ENCODE results near the gene KIF4B.
"Not testable (repeated sequence)": the region's sequence is repeated elsewhere in the genome, so short reads cannot be mapped to it uniquely, and the experiment has no call there.

Gene KIF4B, protein sequence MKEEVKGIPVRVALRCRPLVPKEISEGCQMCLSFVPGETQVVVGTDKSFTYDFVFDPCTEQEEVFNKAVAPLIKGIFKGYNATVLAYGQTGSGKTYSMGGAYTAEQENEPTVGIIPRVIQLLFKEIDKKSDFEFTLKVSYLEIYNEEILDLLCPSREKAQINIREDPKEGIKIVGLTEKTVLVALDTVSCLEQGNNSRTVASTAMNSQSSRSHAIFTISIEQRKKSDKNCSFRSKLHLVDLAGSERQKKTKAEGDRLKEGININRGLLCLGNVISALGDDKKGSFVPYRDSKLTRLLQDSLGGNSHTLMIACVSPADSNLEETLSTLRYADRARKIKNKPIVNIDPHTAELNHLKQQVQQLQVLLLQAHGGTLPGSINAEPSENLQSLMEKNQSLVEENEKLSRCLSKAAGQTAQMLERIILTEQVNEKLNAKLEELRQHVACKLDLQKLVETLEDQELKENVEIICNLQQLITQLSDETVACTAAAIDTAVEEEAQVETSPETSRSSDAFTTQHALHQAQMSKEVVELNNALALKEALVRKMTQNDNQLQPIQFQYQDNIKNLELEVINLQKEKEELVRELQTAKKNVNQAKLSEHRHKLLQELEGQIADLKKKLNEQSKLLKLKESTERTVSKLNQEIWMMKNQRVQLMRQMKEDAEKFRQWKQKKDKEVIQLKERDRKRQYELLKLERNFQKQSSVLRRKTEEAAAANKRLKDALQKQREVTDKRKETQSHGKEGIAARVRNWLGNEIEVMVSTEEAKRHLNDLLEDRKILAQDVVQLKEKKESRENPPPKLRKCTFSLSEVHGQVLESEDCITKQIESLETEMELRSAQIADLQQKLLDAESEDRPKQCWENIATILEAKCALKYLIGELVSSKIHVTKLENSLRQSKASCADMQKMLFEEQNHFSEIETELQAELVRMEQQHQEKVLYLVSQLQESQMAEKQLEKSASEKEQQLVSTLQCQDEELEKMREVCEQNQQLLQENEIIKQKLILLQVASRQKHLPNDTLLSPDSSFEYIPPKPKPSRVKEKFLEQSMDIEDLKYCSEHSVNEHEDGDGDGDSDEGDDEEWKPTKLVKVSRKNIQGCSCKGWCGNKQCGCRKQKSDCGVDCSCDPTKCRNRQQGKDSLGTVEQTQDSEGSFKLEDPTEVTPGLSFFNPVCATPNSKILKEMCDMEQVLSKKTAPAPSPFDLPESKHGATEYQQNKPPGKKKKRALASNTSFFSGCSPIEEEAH

DNA sequence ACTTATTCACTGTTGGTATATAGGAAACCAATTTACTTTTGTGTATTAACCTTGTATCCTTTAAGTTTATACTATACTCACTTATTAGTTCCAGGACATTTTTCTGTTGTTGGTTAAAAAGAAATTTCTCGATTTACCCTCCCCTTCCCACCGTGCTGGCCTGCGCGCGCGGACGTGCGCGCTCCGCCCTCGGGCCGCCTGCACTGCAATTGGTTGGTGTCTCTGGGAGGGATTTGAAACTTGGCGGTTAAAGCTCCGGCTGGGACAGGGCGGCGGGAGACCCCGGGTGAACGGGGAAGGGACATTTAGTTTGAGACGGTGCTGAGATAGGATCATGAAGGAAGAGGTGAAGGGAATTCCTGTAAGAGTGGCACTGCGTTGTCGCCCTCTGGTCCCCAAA lies at the start of gene KIF4B:
KIF4B (plus strand) TSS at position 230 of the 400 bp plus-strand sequence; CDS start at position 335, 105 bp downstream.
- DNase-seq (ENCODE audit: low read depth) = no peak

DNA sequence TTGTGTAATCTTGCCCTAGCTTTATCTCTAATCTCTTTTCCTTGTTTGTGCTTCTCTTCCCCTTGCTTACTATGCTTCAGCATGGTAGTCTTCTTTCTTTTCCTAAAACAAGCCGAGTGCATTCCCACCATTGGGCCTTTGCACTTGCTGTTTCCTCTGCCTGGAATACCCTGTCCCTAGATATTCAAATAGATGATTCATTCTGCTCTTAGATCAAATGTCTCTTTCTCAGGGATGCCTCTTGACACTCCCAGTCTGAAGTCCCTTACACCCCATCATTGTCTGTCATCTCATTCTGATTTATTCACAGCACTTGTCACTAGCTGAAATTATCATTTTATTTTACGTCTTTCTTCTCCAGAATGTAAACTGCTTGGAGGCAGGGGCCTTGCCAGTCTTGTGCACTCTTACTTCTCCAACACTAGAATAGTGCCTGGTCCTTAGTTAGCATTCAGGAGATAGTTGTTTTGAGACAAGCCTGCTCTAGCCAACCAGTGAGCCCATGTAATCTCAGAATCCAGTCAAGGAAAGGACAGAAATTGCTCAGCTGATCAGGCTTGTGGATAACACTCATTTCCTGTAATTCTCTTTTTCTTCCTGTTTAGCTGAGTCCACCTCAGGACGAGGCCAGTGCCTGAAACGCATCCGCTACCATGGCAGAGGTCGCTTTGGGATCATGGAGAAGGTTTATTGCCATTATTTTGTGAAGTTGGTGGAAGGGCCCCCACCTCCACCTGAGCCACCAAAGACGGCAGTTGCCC lies 47.3 kb upstream of the KIF4B start:
- no peak for DNase-seq (ENCODE audit: low read depth)

DNA sequence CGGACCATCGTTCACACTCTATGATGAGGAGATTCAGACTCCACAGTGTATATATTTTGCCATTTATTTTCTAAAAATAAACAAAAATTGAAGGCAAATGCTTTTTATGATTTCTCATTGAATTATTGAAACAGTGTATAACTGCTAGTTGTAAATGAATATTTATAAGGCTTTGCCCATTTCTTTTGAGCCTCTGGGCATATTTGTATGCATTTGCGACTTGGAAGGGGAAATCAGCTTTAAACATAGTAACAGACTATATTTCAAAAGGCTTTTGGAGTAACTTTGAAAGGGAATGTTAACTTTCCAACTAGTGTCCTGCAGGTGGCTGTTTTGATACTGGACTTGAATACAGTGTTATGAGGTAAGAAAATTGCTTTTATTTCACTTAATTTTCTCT lies 46.7 kb upstream of the KIF4B start:
- DNase-seq (ENCODE audit: low read depth) = no peak

DNA sequence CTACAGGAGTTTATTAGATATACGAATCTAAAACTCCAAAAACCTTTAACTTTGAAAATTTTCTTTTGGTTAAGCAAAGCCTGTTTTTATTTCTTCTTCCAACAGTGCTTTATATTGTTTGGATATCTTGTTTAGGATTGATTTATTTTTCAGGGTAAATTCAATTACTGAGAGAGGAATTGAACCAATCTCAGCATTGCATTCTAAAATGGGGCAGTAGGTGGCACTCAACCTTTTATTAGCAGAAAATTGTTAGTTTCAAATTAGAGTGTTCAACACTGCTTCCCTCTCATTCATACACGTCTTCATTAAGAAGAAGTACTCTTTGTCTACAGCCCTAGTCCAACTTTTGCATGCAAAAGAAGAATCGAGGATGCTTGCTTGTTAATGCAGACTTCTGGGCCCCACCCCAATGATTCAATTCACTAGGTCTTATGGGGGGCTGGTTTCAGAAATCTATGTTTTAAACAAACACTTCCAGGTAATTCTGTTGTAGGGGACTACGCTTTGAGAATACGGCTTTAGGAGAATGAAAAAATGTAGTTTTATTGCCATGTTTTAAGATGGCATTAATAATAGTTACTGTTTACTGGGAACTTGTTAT lies 46.0 kb upstream of the KIF4B start:
- no peak for DNase-seq (ENCODE audit: low read depth)

DNA sequence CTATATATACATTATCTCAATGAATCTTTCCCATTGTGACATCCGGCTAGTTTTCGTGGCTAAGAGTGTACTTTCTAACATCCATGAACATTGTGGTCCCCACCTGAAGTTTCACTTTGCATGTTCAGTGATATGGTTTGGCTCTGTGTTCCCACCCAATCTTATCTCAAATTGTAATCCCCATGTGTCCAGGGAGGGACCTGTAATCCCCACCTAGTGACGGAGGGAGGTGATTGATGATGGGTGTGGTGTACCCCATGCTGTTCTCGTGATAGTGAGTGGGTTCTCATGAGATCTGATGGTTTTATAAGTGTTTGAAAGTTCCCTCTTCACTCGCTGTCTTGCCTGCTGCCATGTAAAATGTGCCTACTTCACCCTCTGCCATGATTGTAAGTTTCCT lies 44.6 kb upstream of the KIF4B start:
- DNase-seq (ENCODE audit: low read depth) = no peak

DNA sequence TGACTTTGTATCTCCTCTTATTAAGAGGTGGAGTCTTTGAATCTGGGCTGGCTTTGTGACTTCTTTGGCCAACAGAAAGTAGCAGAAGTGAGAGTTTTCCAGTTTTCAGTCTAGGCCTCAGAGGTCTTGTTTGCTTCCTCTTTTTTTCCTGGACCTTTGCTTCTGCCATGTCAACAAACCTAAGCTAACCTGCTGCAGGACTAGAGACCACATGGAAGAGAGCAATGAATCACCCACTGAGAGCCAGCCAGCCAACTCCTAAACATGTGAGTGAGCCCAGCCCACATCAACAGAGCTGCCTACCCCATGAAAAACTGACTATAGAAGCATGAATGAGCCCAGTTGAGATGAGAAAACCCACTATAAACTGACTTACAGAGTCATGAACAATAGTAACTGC lies 42.8 kb upstream of the KIF4B start:
- no peak for DNase-seq (ENCODE audit: low read depth)

DNA sequence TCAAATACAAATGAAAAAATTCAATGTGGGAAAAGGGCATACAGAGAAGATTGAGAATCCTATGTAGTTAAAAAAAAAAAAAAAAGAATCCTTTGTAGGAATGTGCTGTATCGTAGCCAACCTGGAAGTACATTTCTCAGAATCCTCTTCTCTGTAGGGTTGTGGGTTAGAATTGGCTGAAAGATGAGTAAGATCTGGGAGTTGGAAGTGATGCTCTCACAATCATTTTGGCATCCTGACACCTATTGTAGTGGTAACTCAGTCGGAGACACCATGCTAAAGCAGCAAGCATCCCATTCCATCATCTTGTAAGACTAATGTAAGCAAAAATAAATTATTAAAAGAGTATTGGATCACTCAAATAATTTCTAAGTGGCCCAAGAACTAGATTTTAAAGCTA lies 42.1 kb upstream of the KIF4B start:
- DNase-seq (ENCODE audit: low read depth) = no peak

DNA sequence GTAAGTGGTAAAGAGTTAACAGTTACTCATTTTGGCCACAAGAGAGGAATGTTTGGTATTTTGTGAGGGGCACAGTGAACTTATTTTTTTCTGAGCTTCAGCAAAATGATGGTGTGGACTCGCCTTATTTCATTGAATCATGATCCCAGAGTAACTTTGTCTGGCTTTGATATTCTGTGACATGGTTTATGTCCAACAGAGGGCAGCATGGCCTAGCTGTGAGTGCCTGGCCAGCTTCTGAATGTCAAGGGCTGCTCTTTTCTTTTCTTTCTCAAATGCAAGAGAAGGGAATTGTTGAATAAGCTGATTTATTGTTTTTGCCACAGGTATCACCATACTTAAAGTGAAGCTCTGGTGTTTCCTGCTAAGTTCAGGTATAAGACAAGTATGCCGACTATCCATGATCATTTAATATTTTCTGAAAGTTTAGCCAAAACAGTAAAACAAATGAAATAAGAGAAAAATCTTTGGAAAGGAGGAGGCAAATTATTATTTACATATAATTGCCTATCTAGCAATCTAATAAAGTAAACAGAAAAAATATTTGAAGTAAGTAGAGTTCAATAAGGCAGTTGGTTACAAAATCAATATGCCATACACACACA lies 41.0 kb upstream of the KIF4B start:
- no peak for DNase-seq (ENCODE audit: low read depth)

DNA sequence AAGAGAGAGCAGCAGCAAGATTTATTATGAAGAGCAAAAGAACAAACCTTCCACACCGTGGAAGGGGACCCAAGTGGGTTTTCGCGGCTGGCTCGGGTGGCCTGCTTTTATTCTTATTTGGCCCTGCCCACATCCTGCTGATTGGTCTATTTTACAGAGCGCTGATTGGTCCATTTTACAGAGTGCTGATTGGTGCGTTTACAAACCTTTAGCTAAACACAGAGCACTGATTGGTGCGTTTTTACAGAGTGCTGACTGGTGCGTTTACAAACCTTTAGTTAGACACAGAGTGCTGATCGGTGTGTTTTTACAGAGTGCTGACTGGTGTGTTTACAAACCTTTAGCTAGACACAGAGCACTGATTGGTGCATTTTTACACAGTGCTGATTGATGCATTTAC lies 37.5 kb upstream of the KIF4B start:
- DNase-seq (ENCODE audit: low read depth) = not testable (repeated sequence)

DNA sequence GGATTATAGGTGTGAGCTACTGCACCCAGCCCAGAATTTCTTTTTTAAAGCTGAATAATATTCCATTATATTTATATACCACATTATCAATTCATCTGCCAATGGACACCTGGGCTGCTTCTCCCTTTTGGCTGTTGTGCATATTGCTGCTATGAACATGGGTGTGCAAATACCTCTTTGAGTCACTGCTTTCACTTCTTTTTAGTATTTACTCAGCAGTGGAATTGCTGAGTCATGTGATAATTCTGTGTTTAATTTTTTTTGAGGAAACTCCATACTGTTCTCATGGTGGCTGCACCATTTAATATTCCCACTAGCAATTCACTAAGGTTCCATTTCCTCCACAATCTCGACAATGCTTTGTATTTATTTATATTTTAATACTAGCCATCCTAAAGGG lies 36.1 kb upstream of the KIF4B start:
- no peak for DNase-seq (ENCODE audit: low read depth)

DNA sequence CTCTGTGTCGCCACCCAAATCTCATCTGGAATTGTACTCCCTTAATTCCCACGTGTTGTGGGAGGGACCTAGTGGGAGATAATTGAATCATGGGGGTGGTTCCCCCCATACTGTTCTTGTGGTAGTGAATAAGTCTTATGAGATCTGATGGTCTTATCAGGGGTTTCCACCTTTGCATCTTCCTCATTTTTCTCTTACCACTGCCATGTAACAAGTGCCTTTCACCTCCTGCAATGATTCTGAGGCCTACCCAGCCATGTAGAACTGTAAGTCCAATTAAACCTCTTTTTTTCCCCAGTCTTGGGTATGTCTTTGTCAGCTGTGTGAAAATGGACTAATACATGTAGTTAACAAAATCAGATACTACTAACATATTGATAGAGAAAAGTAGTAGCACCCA lies 35.3 kb upstream of the KIF4B start:
- DNase-seq (ENCODE audit: low read depth) = not testable (repeated sequence)

DNA sequence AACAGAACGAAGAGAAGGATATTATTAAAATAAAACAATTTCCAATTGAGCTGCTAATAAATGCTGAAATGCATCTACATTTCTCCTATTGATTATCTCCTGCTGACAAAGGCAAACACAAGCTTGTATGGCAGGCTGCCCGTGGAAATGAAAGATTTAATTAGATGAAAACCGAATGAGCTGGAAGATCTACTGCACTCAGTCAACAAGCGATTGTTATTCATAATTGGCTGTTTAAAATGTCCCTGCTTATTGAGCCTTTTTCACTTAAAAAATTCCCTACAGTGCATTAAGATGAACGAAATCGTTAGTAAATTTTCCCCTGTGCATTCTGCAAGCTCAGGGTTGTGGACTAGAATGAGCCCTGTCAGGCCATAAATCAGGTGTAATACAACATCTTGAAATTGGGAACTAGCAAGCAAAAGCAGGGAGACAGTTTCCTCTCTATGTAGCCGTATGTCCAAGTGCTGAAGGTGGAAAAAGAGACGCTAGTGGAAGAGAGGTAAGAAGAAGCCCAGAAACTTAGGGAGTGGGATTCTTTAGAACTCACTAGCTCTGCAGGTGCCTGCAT lies 28.5 kb upstream of the KIF4B start:
- DNase-seq (ENCODE audit: low read depth) = no peak

DNA sequence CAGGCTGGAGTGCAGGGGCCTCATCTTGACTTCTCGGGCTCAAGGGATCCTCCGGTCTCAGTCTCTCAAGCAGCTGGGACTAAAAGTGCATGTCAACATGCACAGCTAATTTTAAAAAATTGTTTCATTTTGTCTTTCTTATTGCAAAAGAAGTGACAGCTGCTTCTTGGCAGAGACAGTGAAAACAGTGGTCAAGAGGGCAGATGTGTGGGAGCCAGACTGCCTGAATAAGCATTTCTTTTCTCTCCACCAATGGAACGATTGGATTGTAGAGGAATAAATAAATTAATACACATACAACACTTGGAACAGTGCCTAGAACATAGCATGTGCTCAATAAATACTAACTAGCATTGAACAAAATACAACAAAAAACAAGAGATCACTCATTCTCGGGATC lies 27.4 kb upstream of the KIF4B start:
- no peak for DNase-seq (ENCODE audit: low read depth)

DNA sequence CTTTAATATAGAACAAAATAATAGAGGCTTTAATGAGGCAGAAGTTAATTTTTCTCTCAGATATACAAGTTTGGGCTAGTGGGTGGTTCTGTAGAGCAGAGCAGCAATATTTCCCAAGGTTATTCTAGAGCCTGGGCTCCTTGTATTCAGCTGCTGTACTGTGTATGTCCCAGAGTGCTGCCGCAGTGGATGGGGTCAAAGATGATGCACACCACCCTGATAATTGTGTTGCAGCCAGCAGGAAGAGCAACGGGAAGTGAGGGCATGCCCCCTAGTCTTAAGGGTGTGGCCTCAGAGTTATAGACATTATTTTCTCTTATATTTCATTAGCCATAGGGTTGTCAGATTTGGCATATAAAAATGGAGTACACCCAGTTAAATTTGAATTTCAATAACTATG lies 23.9 kb upstream of the KIF4B start:
- no peak for DNase-seq (ENCODE audit: low read depth)

DNA sequence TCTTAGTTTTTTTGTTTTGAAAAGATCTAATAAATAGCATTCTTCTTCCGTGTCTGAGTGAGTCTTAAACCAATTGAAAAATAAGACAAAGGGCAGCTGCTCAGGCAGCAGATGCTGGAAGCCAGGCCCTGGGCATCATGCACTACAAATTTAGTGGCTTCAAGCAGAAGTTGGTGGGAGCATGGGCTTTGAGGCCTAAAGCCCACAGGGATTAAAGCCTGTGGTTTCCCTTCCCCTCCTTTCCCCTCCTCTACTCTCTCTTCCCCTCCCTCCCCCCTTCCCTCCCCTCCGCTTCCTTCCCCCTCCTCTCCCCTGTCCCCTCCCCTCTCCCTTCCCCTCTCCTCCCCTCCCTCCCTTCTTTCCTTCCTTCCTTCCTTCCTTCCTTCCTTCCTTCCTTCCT lies 20.1 kb upstream of the KIF4B start:
- DNase-seq (ENCODE audit: low read depth) = no peak

DNA sequence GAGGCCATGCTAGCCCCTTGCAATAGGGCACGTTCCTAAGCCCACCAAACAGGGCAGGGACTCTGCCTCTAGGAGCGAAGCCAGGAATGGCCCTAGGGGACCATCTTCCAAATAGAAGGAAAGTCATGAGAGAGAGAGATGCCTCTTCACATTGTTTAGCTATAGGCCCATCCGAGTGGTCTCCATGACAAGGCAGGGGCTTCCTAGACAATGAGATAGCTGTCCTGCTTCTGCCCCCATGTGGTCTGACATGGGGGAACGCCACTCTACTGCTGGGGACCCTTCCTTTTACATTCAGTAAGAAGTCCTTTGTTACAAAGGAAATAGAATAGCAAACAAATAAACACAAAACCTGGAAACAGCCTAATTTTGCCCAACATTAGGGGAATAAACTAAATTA lies 17.9 kb upstream of the KIF4B start:
- no peak for DNase-seq (ENCODE audit: low read depth)

DNA sequence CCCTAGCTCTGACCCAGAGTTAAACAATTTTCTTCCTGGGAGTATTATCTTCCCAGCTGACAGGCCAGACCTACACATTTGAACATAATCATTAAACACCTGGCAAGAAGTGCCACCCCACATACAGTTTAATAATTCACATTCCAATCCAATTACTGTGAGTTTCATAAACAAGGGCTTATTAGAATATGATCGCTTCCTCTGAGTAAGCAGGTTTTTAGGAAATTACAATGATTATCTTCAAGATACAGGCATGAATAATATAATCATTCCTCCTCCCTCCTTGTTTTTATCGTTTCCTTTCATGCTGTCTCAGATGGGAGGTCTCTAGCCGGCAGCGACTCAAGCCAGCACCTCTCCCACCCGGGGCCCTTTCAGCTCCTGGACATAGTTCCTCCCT lies 15.8 kb upstream of the KIF4B start:
- DNase-seq (ENCODE audit: low read depth) = no peak

DNA sequence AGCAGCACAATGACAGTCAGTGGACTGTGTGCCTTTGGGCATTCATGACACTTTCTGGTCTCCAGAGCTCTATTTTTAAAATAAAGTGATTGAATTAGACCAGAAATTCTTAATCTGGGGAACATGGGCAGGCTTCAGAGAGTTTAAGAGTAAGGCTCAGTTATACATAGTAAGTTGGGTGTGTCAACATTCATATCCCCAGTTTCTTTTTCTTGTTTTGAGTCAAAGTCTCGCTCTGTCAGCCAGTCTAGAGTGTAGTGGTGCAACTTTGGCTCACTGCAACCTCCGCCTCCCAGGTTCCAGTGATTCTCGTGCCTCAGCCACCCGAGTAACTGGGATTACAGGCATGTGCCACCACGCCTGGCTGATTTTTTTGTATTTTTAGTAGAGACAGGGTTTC lies 13.7 kb upstream of the KIF4B start:
- DNase-seq (ENCODE audit: low read depth) = no peak

DNA sequence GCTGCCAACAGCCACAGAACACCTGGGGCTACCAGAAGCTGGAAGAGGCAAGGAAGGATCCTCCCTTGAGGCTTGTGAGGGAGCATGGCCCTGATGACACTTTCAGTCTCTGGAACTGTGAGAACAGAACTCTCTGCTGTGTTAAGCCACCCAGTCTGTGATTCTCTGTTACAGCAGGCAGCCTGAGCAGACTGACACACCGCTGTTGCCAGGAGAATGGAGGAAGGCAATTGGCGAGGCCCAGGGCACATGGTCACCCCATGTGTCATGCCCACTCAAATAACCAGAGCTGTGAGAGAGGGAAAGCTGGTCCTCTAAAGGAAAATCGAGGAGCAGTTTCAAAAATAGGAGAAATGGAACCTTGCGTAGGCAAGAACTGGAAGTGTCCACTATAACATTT lies 12.0 kb upstream of the KIF4B start:
- DNase-seq (ENCODE audit: low read depth) = no peak

DNA sequence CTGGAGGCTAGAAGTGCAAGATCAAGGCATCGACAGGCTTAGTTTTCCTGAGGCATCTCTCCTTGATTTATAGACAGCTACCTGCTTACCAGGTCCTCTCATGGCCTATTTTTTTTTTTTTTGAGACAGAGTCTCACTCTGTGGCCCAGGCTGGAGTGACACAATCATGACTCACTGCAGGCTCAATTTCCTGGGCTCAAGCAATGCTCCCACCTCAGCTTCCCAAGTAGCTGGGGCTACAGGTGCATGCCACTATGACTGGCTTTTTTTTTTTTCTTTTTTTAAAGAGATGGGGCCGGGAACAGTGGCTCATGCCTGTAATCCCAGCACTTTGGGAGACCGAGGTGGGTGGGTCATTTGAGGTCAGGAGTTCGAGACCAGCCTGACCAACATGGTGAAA lies 10.8 kb upstream of the KIF4B start:
- not testable (repeated sequence) for DNase-seq (ENCODE audit: low read depth)
